A673 (cell line): Measurements from ENCODE around the gene SPAG6.

Source experiments
- CTCF ChIP-seq: fragments of 300-800, 200-600 bp; sonication (generic); conservative IDR thresholded peaks from 2 replicates; pipeline ENCODE4 v1.5.1; 2017; ENCODE audit warnings: low read depth, mild to moderate bottlenecking, antibody characterized with exemption, low read length, moderate library complexity, mixed read lengths
- EZH2 ChIP-seq: fragments of 200-600 bp; sonication (generic); IDR thresholded peaks from 2 replicates; pipeline ENCODE4 v1.6.1; 2017; ENCODE audit warnings: borderline replicate concordance, low read depth, mild to moderate bottlenecking, mixed read lengths, antibody characterized with exemption, low read length; ENCODE audit not compliant: poor library complexity, severe bottlenecking

- no peak for TF ChIP-seq CTCF
- TF ChIP-seq EZH2: no peak
Observed at GRCh38 chr10:22367471-22367870, 22.2 kb downstream of the SPAG6 start.
